Bronchial epithelial cell (primary cell): ENCODE results near the gene HCRTR2. TPM values are rescaled to one million over a fixed set of nuclear protein-coding genes. Genes with fewer than 3 reads are reported as not detected.
"Not testable (repeated sequence)": the region's sequence is repeated elsewhere in the genome, so short reads cannot be mapped to it uniquely, and the experiment has no call there.

Experiments used
- DNase-seq: peaks from one replicate; pipeline ENCODE4 v3.0.0-alpha.2; 2010; ENCODE audit warnings: low read depth
- FAIRE-seq: peaks from 2 replicates; lab custom pipeline; 2011; peaks lifted over from hg19 to GRCh38; lab: Jason Lieb, UNC
- H3K27me3 ChIP-seq: 2 replicates; pipeline ENCODE4 v1.5.1; 2011; ENCODE audit warnings: low read length; ENCODE audit not compliant: control insufficient read depth, insufficient read depth
- H3K36me3 ChIP-seq: 2 replicates; pipeline ENCODE4 v1.5.1; 2011; ENCODE audit warnings: low read length; ENCODE audit not compliant: control insufficient read depth, insufficient read depth
- H3K4me3 ChIP-seq: 2 replicates; pipeline ENCODE4 v1.5.1; 2011; ENCODE audit warnings: mild to moderate bottlenecking, low read depth, low read length, control low read depth
- CTCF ChIP-seq: IDR thresholded peaks from 2 replicates; pipeline ENCODE4 v1.5.1; 2011; ENCODE audit warnings: mild to moderate bottlenecking, moderate library complexity, low read length, control low read depth, inconsistent platforms; ENCODE audit not compliant: insufficient read depth, severe bottlenecking
- total RNA-seq: library from RNA; depleted of rRNA; stranded (reverse); fragments of >200 nt; gene quantifications from 2 replicates; pipeline ENCODE4 v1.2.1, GENCODE V29; 2014

Gene HCRTR2
- total RNA-seq, 1 donor from 2014 or later, result not detected

- TF ChIP-seq CTCF, result no peak
- Histone ChIP-seq H3K36me3 (no peaks in the 10 kb centered on the region), H3K4me3 (no peak overlapping the region), H3K27me3 (peaks cover 2% of the 10 kb centered on the region)
- DNase-seq (peak; percentile 18), FAIRE-seq (no peak)
Measured at GRCh38 chr6:55141611-55142010, 32.7 kb upstream of the HCRTR2 start.

GRCh38 chr6:55142610-55143009 is 31.7 kb upstream of the HCRTR2 start:
- no peak for TF ChIP-seq CTCF
- no peak overlapping the region for H3K4me3 ChIP-seq
- DNase-seq (peak; percentile 7), FAIRE-seq (no peak)
- no peaks in the 10 kb centered on the region for H3K36me3 ChIP-seq
- H3K27me3 ChIP-seq, result no peaks in the 10 kb centered on the region

GRCh38 chr6:55153284-55153683 is 21.0 kb upstream of the HCRTR2 start:
- H3K27me3 ChIP-seq, result no peaks in the 10 kb centered on the region
- no peak for TF ChIP-seq CTCF

GRCh38 chr6:55158784-55159183 is 15.5 kb upstream of the HCRTR2 start:
- H3K36me3 ChIP-seq, H3K4me3 ChIP-seq, H3K27me3 ChIP-seq, DNase-seq, FAIRE-seq: not testable (repeated sequence)

More at GRCh38 chr6:55153284-55153683, 21.0 kb upstream of the HCRTR2 start:
- DNase-seq (no peak), FAIRE-seq (no peak)
- Histone ChIP-seq H3K4me3 (no peak overlapping the region), H3K36me3 (no peaks in the 10 kb centered on the region)

- no peak for TF ChIP-seq CTCF
- FAIRE-seq (no peak), DNase-seq (no peak)
- no peaks in the 10 kb centered on the region for H3K36me3 ChIP-seq
- H3K4me3 ChIP-seq, result no peak overlapping the region
- H3K27me3 ChIP-seq, result no peaks in the 10 kb centered on the region
Measured at GRCh38 chr6:55167860-55168259, 6.5 kb upstream of the HCRTR2 start.

GRCh38 chr6:55175078-55176049 is 1.0 kb downstream of the HCRTR2 start:
- no peak for DNase-seq
- no peak for TF ChIP-seq CTCF
- Histone ChIP-seq H3K36me3 (no peaks in the 10 kb centered on the region), H3K4me3 (no peak overlapping the region), H3K27me3 (peaks cover 17% of the 10 kb centered on the region)
- FAIRE-seq, result no peak
